B cell (primary cell): Measurements from ENCODE around the gene GNA12. TPM values are rescaled to one million over a fixed set of nuclear protein-coding genes. Genes with fewer than 3 reads are reported as not detected.
A peak's percentile ranks its signal among the peaks of the same experiment; 100 is the strongest.

ENCODE experiments used
- ATAC-seq: fragments of 200-7000 bp; cut with Tn5 transposase; one replicate; pipeline ENCODE4 v1.10.0; 2021; ENCODE audit warnings: low read depth, mild to moderate bottlenecking, moderate number of reproducible peaks, moderate library complexity
- CTCF ChIA-PET: fragments of 350-600 bp; sonication (Branson Sonifier 250); formaldehyde crosslinking; loops from one replicate; lab custom pipeline; 2021; ENCODE audit warnings: antibody characterized with exemption, inconsistent platforms; lab: Charles Lee
- POLR2A ChIA-PET: fragments of 350-600 bp; sonication (Branson Sonifier 250); formaldehyde crosslinking; loops from one replicate; lab custom pipeline; 2021; ENCODE audit warnings: antibody characterized with exemption; lab: Charles Lee
- DNase-seq: peaks from one replicate; pipeline ENCODE4 v3.0.0; 2013
- H2AFZ ChIP-seq: 2 replicates; pipeline ENCODE4 v1.6.1; 2012; ENCODE audit warnings: mild to moderate bottlenecking, low read depth, low read length; ENCODE audit not compliant: insufficient read depth, poor library complexity, severe bottlenecking
- H3K27ac ChIP-seq, 2 donors: 1 replicate in 1 of 2; 2 replicates in 1 of 2; pipeline ENCODE4 v1.5.1; 2012 to 2013; ENCODE audit warnings: low read length in 2 of 2, mild to moderate bottlenecking in 2 of 2, moderate library complexity in 1 of 2
- H3K27me3 ChIP-seq, 4 experiments: fragments of 200-600 bp in 1 of 4; sonication (generic) in 1 of 4; replicated peaks in 1 of 4; 1 replicate in 2 of 4; 2 replicates in 2 of 4; pipeline versions ENCODE4 v1.6.1 to v1.7.0; 2013 to 2016; ENCODE audit warnings: low read length in 3 of 4, mild to moderate bottlenecking in 2 of 4, mixed read lengths in 1 of 4, moderate library complexity in 1 of 4; ENCODE audit not compliant: insufficient read depth in 4 of 4, control insufficient read depth in 3 of 4; ENCODE audit errors: control extremely low read depth in 1 of 4
- H3K36me3 ChIP-seq, 2 experiments: replicated peaks in 1 of 2; 1 replicate in 1 of 2; 2 replicates in 1 of 2; pipeline versions ENCODE4 v1.6.1 to v1.7.1; 2013; ENCODE audit warnings: low read length in 1 of 2; ENCODE audit not compliant: insufficient read depth in 2 of 2, control insufficient read depth in 1 of 2; ENCODE audit errors: control extremely low read depth in 1 of 2, extremely low read depth in 1 of 2
- H3K4me1 ChIP-seq, 2 donors: fragments of 200-600 bp in 1 of 2; sonication (generic) in 1 of 2; 1 replicate in 1 of 2; 2 replicates in 1 of 2; pipeline versions ENCODE4 v1.5.1 to v1.6.1; 2013 to 2017; ENCODE audit warnings: low read length in 2 of 2; ENCODE audit not compliant: control insufficient read depth in 2 of 2, insufficient read depth in 2 of 2
- H3K4me2 ChIP-seq: replicated peaks from 2 replicates; pipeline ENCODE3; 2012; ENCODE audit warnings: mild to moderate bottlenecking, low read depth, low read length; ENCODE audit not compliant: poor library complexity, severe bottlenecking
- H3K4me3 ChIP-seq, 5 experiments: fragments of 200-600 bp in 1 of 5; sonication (generic) in 1 of 5; 1 replicate in 3 of 5; 2 replicates in 2 of 5; pipeline versions ENCODE4 v1.5.1 to v1.7.0; 2011 to 2016; ENCODE audit warnings: low read length in 4 of 5, mild to moderate bottlenecking in 4 of 5, low read depth in 2 of 5, control low read depth in 1 of 5, moderate library complexity in 1 of 5; ENCODE audit not compliant: insufficient read depth in 1 of 5; ENCODE audit errors: control extremely low read depth in 1 of 5, extremely low read depth in 1 of 5
- H3K79me2 ChIP-seq: fragments of 200-600 bp; sonication (generic); one replicate; pipeline ENCODE4 v1.6.0; 2016; ENCODE audit warnings: low read length; ENCODE audit not compliant: control insufficient read depth, insufficient read depth
- H3K9ac ChIP-seq: fragments of 200-600 bp; sonication (generic); 2 replicates; pipeline ENCODE4 v1.6.1; 2017; ENCODE audit warnings: mild to moderate bottlenecking, low read length, moderate library complexity
- H3K9me3 ChIP-seq, 3 donors: one replicate each; pipeline versions ENCODE4 v1.6.1 to v1.7.1; 2013; ENCODE audit warnings: low read length in 2 of 3; ENCODE audit not compliant: control insufficient read depth in 2 of 3, insufficient read depth in 1 of 3; ENCODE audit errors: control extremely low read depth in 1 of 3
- H4K20me1 ChIP-seq: 2 replicates; pipeline ENCODE4 v1.6.0; 2012; ENCODE audit warnings: mild to moderate bottlenecking, low read length; ENCODE audit not compliant: insufficient read depth, control insufficient read depth, poor library complexity, severe bottlenecking
- H3K27ac Mint-ChIP-seq: one replicate; pipeline ENCODE4 v1.8.0; 2021; ENCODE audit warnings: mixed read lengths
- H3K27me3 Mint-ChIP-seq: one replicate; pipeline ENCODE4 v1.8.0; 2021; ENCODE audit warnings: mixed read lengths
- H3K4me1 Mint-ChIP-seq: one replicate; pipeline ENCODE4 v1.8.0; 2021; ENCODE audit warnings: mixed read lengths
- H3K4me3 Mint-ChIP-seq: one replicate; pipeline ENCODE4 v1.8.0; 2021; ENCODE audit warnings: mixed read lengths
- H3K9me3 Mint-ChIP-seq: one replicate; pipeline ENCODE4 v1.8.0; 2022; ENCODE audit warnings: mixed read lengths; ENCODE audit not compliant: insufficient read depth
- CTCF ChIP-seq: fragments of 200-600 bp; IDR thresholded peaks from one replicate; pipeline ENCODE4 v1.8.0; 2022; ENCODE audit warnings: antibody characterized with exemption, mild to moderate bottlenecking
- EZH2 ChIP-seq: IDR thresholded peaks from 2 replicates; pipeline ENCODE4 v1.6.1; 2012; ENCODE audit warnings: borderline replicate concordance, low read depth, mild to moderate bottlenecking, moderate library complexity, low read length; ENCODE audit not compliant: insufficient read depth, poor library complexity, severe bottlenecking
- WGBS: methylation state at CpG from one replicate; pipeline ENCODE4 v1.1.5; 2013; ENCODE audit warnings: missing lambda C conversion rate; ENCODE audit not compliant: insufficient coverage; 5-methylcytosine and 5-hydroxymethylcytosine counted together
- intact Hi-C: fragments of 100-400 bp; cut with micrococcal nuclease; formaldehyde crosslinking; loops from one replicate; pipeline ENCODE4 v1.10.0; 2022
- polyA plus RNA-seq: library from polyadenylated mRNA; depleted of rRNA; stranded (reverse); fragments of >200 nt; gene quantifications from 2 replicates; pipeline ENCODE4 v1.2.3, GENCODE V29; 2012
- total RNA-seq, 2 donors: library from RNA; stranded (reverse); fragments of 120-200 nt in 1 of 2; gene quantifications; 1 replicate in 1 of 2; 2 replicates in 1 of 2; pipeline versions ENCODE4 v1.2.3 to v1.2.4, GENCODE V29; 2013 to 2022

GNA12 gene
- total and polyA plus RNA-seq, 2 donors (not counting 1 experiment from before 2014, with no cell fraction given), result 34.6 to 110 TPM

GRCh38 chr7:2716906-2717292 is 127.2 kb downstream of the GNA12 start:
- peak overlapping the region; percentile 64 for H3K4me3 Mint-ChIP-seq
- TF ChIP-seq CTCF (no peak), EZH2 (no peak)
- Histone ChIP-seq H4K20me1 (peaks cover 5% of the 10 kb centered on the region), H2AFZ (no peak overlapping the region), H3K79me2 (no peaks in the 10 kb centered on the region), H3K27ac (peak overlapping the region in 1 of 2 donors; percentile 38), H3K9ac (no peak overlapping the region), H3K4me3 (no peak overlapping the region), H3K4me1 (peaks cover 54 to 70% of the 10 kb centered on the region in 2 donors), H3K36me3 (peaks cover 0 to 21% of the 10 kb centered on the region in 2 experiments), H3K4me2 (peak overlapping the region; percentile 58), H3K9me3 (no peaks in the 10 kb centered on the region), H3K27me3 (no peaks in the 10 kb centered on the region)
- no peaks in the 10 kb centered on the region for H3K27me3 Mint-ChIP-seq
- H3K9me3 Mint-ChIP-seq, result no peaks in the 10 kb centered on the region
- ChIA-PET CTCF (interaction anchor here (0.5 to 7.7 kb wide), 5 partner anchors 7 to 296 kb away, joined by 3 to 81 read pairs (median 3); no protein-coding TSS in a partner anchor), POLR2A (interaction anchor here (1.3 kb wide), 1 partner anchor 13 kb away, joined by 5 read pairs; no protein-coding TSS in a partner anchor)
- ATAC-seq, result no peak
- DNase-seq, result no peak
- intact Hi-C loops, result loop anchor here (5.0 kb wide), 1 partner anchor 125 kb away; the partner anchor contains the start of gene GNA12
- WGBS, result 68% methylated on average over 20 of the region's 20 CpGs
- peak overlapping the region; percentile 65 for H3K27ac Mint-ChIP-seq
- peaks cover 76% of the 10 kb centered on the region for H3K4me1 Mint-ChIP-seq

DNA sequence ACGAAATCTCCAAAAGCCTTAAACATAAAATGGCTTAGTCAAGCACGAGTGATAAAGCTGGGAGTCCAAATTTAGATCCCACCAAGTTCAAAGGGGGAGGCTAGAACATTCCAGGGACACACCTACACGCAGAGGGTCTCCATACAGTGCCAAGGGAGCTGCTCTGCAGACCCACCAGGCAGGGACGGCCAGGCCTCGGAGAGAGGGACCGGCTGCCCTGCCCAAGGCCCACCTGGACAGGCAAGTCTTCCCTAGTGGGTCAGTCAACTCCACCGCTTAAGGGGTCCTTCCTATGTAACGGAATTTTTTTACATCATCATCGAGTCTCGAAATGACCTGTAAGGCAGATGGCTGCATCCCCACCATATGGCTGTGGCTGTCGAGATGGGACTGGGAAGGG is 127.6 kb downstream of the GNA12 start:
- no peak for DNase-seq
- H3K9ac ChIP-seq, result no peak overlapping the region
- 91% methylated on average over 10 of the region's 11 CpGs for WGBS
- peaks cover 54 to 74% of the 10 kb centered on the region in 2 donors for H3K4me1 ChIP-seq
- H3K27ac Mint-ChIP-seq, result peak overlapping the region; percentile 94
- H4K20me1 ChIP-seq, result peaks cover 5% of the 10 kb centered on the region
- H3K9me3 Mint-ChIP-seq, result no peaks in the 10 kb centered on the region
- no peak overlapping the region for H2AFZ ChIP-seq
- intact Hi-C loops, result loop anchor here (5.0 kb wide), 1 partner anchor 126 kb away; the partner anchor contains the start of gene GNA12
- H3K27me3 Mint-ChIP-seq, result no peaks in the 10 kb centered on the region
- H3K4me1 Mint-ChIP-seq, result peaks cover 79% of the 10 kb centered on the region
- no peak overlapping the region for H3K4me3 ChIP-seq
- POLR2A ChIA-PET, result interaction anchor here (1.3 kb wide), 1 partner anchor 12 kb away, joined by 5 read pairs; no protein-coding TSS in a partner anchor
- no peaks in the 10 kb centered on the region for H3K79me2 ChIP-seq
- no peak for ATAC-seq
- H3K36me3 ChIP-seq, result peaks cover 0 to 21% of the 10 kb centered on the region in 2 experiments
- TF ChIP-seq EZH2, result no peak
- no peak for TF ChIP-seq CTCF
- H3K27ac ChIP-seq, result no peak overlapping the region
- H3K4me2 ChIP-seq, result peak overlapping the region; percentile 58
- CTCF ChIA-PET, result interaction anchor here (1.2 to 3.5 kb wide), 4 partner anchors 17 to 239 kb away, joined by 3 to 12 read pairs (median 5); no protein-coding TSS in a partner anchor
- no peaks in the 10 kb centered on the region for H3K9me3 ChIP-seq
- H3K4me3 Mint-ChIP-seq, result peak overlapping the region; percentile 64
- H3K27me3 ChIP-seq, result no peaks in the 10 kb centered on the region
